Mesenchymal stem cell (in vitro differentiated cells and primary cell): ENCODE measurements around the gene GNG7.

Source experiments
- DNase-seq: peaks from one replicate; pipeline ENCODE4 v3.0.0-alpha.2; 2013
- H2AFZ ChIP-seq: one replicate; pipeline ENCODE4 v1.6.1; 2013; ENCODE audit warnings: low read depth, mild to moderate bottlenecking, control low read depth, inconsistent platforms, low read length, moderate library complexity
- H2AK5ac ChIP-seq: 2 replicates; pipeline ENCODE4 v1.6.1; 2013; ENCODE audit warnings: low read length, moderate library complexity, mild to moderate bottlenecking, inconsistent platforms; ENCODE audit not compliant: severe bottlenecking
- H2BK120ac ChIP-seq: one replicate; pipeline ENCODE4 v1.6.1; 2013; ENCODE audit warnings: low read depth, mild to moderate bottlenecking, inconsistent platforms, low read length, moderate library complexity
- H2BK12ac ChIP-seq, 2 experiments: one replicate each; pipeline ENCODE4 v1.6.1; 2013; ENCODE audit warnings: inconsistent platforms in 2 of 2, low read length in 2 of 2, mild to moderate bottlenecking in 2 of 2, moderate library complexity in 2 of 2, control low read depth in 1 of 2
- H2BK15ac ChIP-seq: one replicate; pipeline ENCODE4 v1.6.1; 2013; ENCODE audit warnings: mild to moderate bottlenecking, low read depth, inconsistent platforms; ENCODE audit not compliant: poor library complexity, severe bottlenecking
- H2BK5ac ChIP-seq: 2 replicates; pipeline ENCODE4 v1.6.1; 2013; ENCODE audit warnings: low read depth, mild to moderate bottlenecking, low read length, control low read depth, inconsistent platforms; ENCODE audit not compliant: poor library complexity, severe bottlenecking
- H3K14ac ChIP-seq, 2 experiments: one replicate each; pipeline ENCODE4 v1.6.1; 2013; ENCODE audit warnings: inconsistent platforms in 2 of 2, low read length in 2 of 2, control low read depth in 1 of 2, mild to moderate bottlenecking in 1 of 2, moderate library complexity in 1 of 2
- H3K18ac ChIP-seq, 2 experiments: one replicate each; pipeline ENCODE4 v1.6.1; 2013; ENCODE audit warnings: inconsistent platforms in 2 of 2, low read length in 2 of 2, control low read depth in 1 of 2, low read depth in 1 of 2, mild to moderate bottlenecking in 1 of 2
- H3K23ac ChIP-seq, 2 experiments: one replicate each; pipeline ENCODE4 v1.6.1; 2013; ENCODE audit warnings: inconsistent platforms in 2 of 2, low read length in 2 of 2, mild to moderate bottlenecking in 2 of 2, moderate library complexity in 2 of 2, control low read depth in 1 of 2
- H3K27ac ChIP-seq: 2 replicates; pipeline ENCODE4 v1.5.1; 2013; ENCODE audit warnings: mild to moderate bottlenecking, moderate library complexity, low read length, control low read depth, inconsistent platforms; ENCODE audit not compliant: poor library complexity, severe bottlenecking
- H3K27me3 ChIP-seq, 2 experiments: 2 replicates each; pipeline versions ENCODE4 v1.6.1 to v1.7.0; 2013; ENCODE audit warnings: low read length in 2 of 2, mild to moderate bottlenecking in 2 of 2, moderate library complexity in 2 of 2, control low read depth in 1 of 2, inconsistent platforms in 1 of 2; ENCODE audit not compliant: control insufficient read depth in 1 of 2, insufficient read depth in 1 of 2
- H3K36me3 ChIP-seq, 2 experiments: 2 replicates each; pipeline versions ENCODE4 v1.6.1 to v1.7.0; 2013; ENCODE audit warnings: low read length in 2 of 2, control low read depth in 1 of 2, inconsistent platforms in 1 of 2, low read depth in 1 of 2, mild to moderate bottlenecking in 1 of 2; ENCODE audit not compliant: insufficient read depth in 2 of 2, control insufficient read depth in 1 of 2
- H3K4ac ChIP-seq, 2 experiments: one replicate each; pipeline ENCODE4 v1.6.1; 2013; ENCODE audit warnings: inconsistent platforms in 2 of 2, low read length in 2 of 2, mild to moderate bottlenecking in 2 of 2, moderate library complexity in 2 of 2, control low read depth in 1 of 2, low read depth in 1 of 2
- H3K4me1 ChIP-seq: 2 replicates; pipeline ENCODE4 v1.6.1; 2013; ENCODE audit warnings: low read depth, low read length, control low read depth; ENCODE audit not compliant: control insufficient read depth, insufficient read depth
- H3K4me2 ChIP-seq: 2 replicates; pipeline ENCODE4 v1.6.1; 2013; ENCODE audit warnings: low read length, mild to moderate bottlenecking, inconsistent platforms; ENCODE audit not compliant: poor library complexity, severe bottlenecking
- H3K4me3 ChIP-seq, 2 experiments: 2 replicates each; pipeline versions ENCODE4 v1.5.1 to v1.7.0; 2013; ENCODE audit warnings: low read length in 2 of 2, mild to moderate bottlenecking in 2 of 2, control low read depth in 1 of 2, low read depth in 1 of 2; ENCODE audit not compliant: insufficient read depth in 1 of 2
- H3K79me1 ChIP-seq: replicated peaks from 2 replicates; pipeline ENCODE4 v1.6.1; 2013; ENCODE audit warnings: mild to moderate bottlenecking, control low read depth, low read length, inconsistent platforms; ENCODE audit not compliant: poor library complexity, severe bottlenecking
- H3K9ac ChIP-seq: 2 replicates; pipeline ENCODE4 v1.7.0; 2013; ENCODE audit warnings: mild to moderate bottlenecking, low read length, moderate library complexity
- H3K9me3 ChIP-seq: 2 replicates; pipeline ENCODE4 v1.7.0; 2013; ENCODE audit warnings: mild to moderate bottlenecking, low read length; ENCODE audit not compliant: control insufficient read depth
- H4K8ac ChIP-seq: one replicate; pipeline ENCODE4 v1.6.1; 2013; ENCODE audit warnings: inconsistent platforms, mild to moderate bottlenecking, low read length, moderate library complexity
- H4K91ac ChIP-seq: one replicate; pipeline ENCODE4 v1.6.1; 2013; ENCODE audit warnings: mild to moderate bottlenecking, low read length, inconsistent platforms
- WGBS: methylation state at CpG from one replicate; pipeline ENCODE4 v1.1.7; 2013; ENCODE audit warnings: mixed read lengths; 5-methylcytosine and 5-hydroxymethylcytosine counted together

GNG7 gene

GRCh38 chr19:2491130-2491801, 211.2 kb downstream of the GNG7 start:
- H3K4me3 ChIP-seq: peak overlapping the region in 1 of 2 experiments; percentile 1
- H3K27ac ChIP-seq: peak overlapping the region; percentile 90
- peaks cover 0 to 15% of the 10 kb centered on the region in 2 experiments for H3K27me3 ChIP-seq
- peak overlapping the region; percentile 86 for H2BK5ac ChIP-seq
- peak overlapping the region; percentile 67 for H4K8ac ChIP-seq
- H3K23ac ChIP-seq: no peak overlapping the region
- H2AK5ac ChIP-seq: peak overlapping the region; percentile 28
- H2BK15ac ChIP-seq: no peak overlapping the region
- H4K91ac ChIP-seq: peak overlapping the region; percentile 78
- H3K4ac ChIP-seq: peak overlapping the region in 1 of 2 experiments; percentile 53
- no peak overlapping the region for H3K9ac ChIP-seq
- peak; percentile 84 for DNase-seq
- H3K9me3 ChIP-seq: no peaks in the 10 kb centered on the region
- H3K36me3 ChIP-seq: no peaks in the 10 kb centered on the region
- H2AFZ ChIP-seq: no peak overlapping the region
- peak overlapping the region; percentile 13 for H3K4me2 ChIP-seq
- no peak overlapping the region for H2BK120ac ChIP-seq
- peaks cover 44% of the 10 kb centered on the region for H3K4me1 ChIP-seq
- 53% methylated on average over 22 of the region's 23 CpGs for WGBS
- peak overlapping the region in 1 of 2 experiments; percentile 83 for H3K14ac ChIP-seq
- no peaks in the 10 kb centered on the region for H3K79me1 ChIP-seq
- peak overlapping the region in 1 of 2 experiments; percentile 89 for H3K18ac ChIP-seq
- H2BK12ac ChIP-seq: peak overlapping the region; percentile 22 to 80

GRCh38 chr19:2490659-2491058, 211.8 kb downstream of the GNG7 start:
- Histone ChIP-seq H2AK5ac (peak overlapping the region; percentile 28), H3K9me3 (no peaks in the 10 kb centered on the region), H3K36me3 (no peaks in the 10 kb centered on the region), H3K23ac (no peak overlapping the region), H3K9ac (no peak overlapping the region), H3K4me2 (peak overlapping the region; percentile 13), H3K14ac (no peak overlapping the region), H2BK12ac (no peak overlapping the region), H3K4ac (no peak overlapping the region), H4K8ac (no peak overlapping the region), H2AFZ (no peak overlapping the region), H2BK15ac (no peak overlapping the region), H3K27me3 (peaks cover 0 to 15% of the 10 kb centered on the region in 2 experiments), H2BK120ac (no peak overlapping the region), H3K18ac (no peak overlapping the region), H3K4me3 (no peak overlapping the region), H3K79me1 (no peaks in the 10 kb centered on the region), H4K91ac (no peak overlapping the region), H3K27ac (peak overlapping the region; percentile 81), H2BK5ac (peak overlapping the region; percentile 86), H3K4me1 (peaks cover 40% of the 10 kb centered on the region)
- no peak for DNase-seq
- 97% methylated on average over 7 of the region's 7 CpGs for WGBS

GRCh38 chr19:2488942-2489731, 213.4 kb downstream of the GNG7 start:
- Histone ChIP-seq H2AFZ (no peak overlapping the region), H4K8ac (peak overlapping the region; percentile 27), H3K23ac (no peak overlapping the region), H4K91ac (peak overlapping the region; percentile 15), H2BK5ac (no peak overlapping the region), H3K4me3 (peak overlapping the region; percentile 20 to 65), H3K27ac (no peak overlapping the region), H2BK12ac (peak overlapping the region in 1 of 2 experiments; percentile 23), H3K9ac (peak overlapping the region; percentile 1), H2AK5ac (no peak overlapping the region), H3K14ac (no peak overlapping the region), H3K9me3 (no peaks in the 10 kb centered on the region), H3K4me1 (peaks cover 26% of the 10 kb centered on the region), H3K79me1 (no peaks in the 10 kb centered on the region), H3K4ac (peak overlapping the region; percentile 54 to 55), H2BK15ac (peak overlapping the region; percentile 77), H2BK120ac (peak overlapping the region; percentile 30), H3K27me3 (peaks cover 0 to 15% of the 10 kb centered on the region in 2 experiments), H3K4me2 (peak overlapping the region; percentile 41), H3K18ac (peak overlapping the region; percentile 71 to 74), H3K36me3 (no peaks in the 10 kb centered on the region)
- WGBS: 13% methylated on average over 59 of the region's 78 CpGs
- DNase-seq: peak; percentile 58

GRCh38 chr19:2488405-2488941, 214.0 kb downstream of the GNG7 start:
- 31% methylated on average over 29 of the region's 32 CpGs for WGBS
- H2BK12ac ChIP-seq: peak overlapping the region in 1 of 2 experiments; percentile 72
- no peak overlapping the region for H4K91ac ChIP-seq
- no peak overlapping the region for H2AFZ ChIP-seq
- no peaks in the 10 kb centered on the region for H3K79me1 ChIP-seq
- H3K23ac ChIP-seq: no peak overlapping the region
- peak overlapping the region; percentile 41 for H3K4me2 ChIP-seq
- H3K18ac ChIP-seq: peak overlapping the region; percentile 60 to 67
- peaks cover 0 to 15% of the 10 kb centered on the region in 2 experiments for H3K27me3 ChIP-seq
- H3K14ac ChIP-seq: no peak overlapping the region
- no peak overlapping the region for H3K27ac ChIP-seq
- no peaks in the 10 kb centered on the region for H3K36me3 ChIP-seq
- peak overlapping the region; percentile 61 for H2BK120ac ChIP-seq
- no peak overlapping the region for H2BK15ac ChIP-seq
- H2BK5ac ChIP-seq: no peak overlapping the region
- peak overlapping the region; percentile 1 for H3K9ac ChIP-seq
- H3K4ac ChIP-seq: peak overlapping the region; percentile 54 to 55
- peaks cover 23% of the 10 kb centered on the region for H3K4me1 ChIP-seq
- DNase-seq: no peak
- H3K4me3 ChIP-seq: peak overlapping the region in 1 of 2 experiments; percentile 65
- peaks cover 4% of the 10 kb centered on the region for H3K9me3 ChIP-seq
- no peak overlapping the region for H2AK5ac ChIP-seq
- no peak overlapping the region for H4K8ac ChIP-seq
